GM12878 (cell line): ENCODE data around the gene IGF1R. TPM values are rescaled to one million over a fixed set of nuclear protein-coding genes. Genes with fewer than 3 reads are reported as not detected.

Experiments
- ATAC-seq: fragments of 200-7000 bp; cut with Tn5 transposase; 3 replicates; pipeline ENCODE4 v1.9.1; 2020; ENCODE audit warnings: mild to moderate bottlenecking, moderate library complexity
- BruUV-seq: library from RNA; stranded (reverse); fragments of 400-500 nt; replicated peaks from 2 replicates; lab custom pipeline; 2021; lab: Mats Ljungman, UMichigan
- CTCF ChIA-PET: fragments of 300-600 bp; sonication (Branson Sonifier 250); formaldehyde crosslinking; extraction: SDS; loops from one replicate; lab custom pipeline; 2021; ENCODE audit warnings: inconsistent platforms; lab: Yijun Ruan, JAX
- POLR2A ChIA-PET: fragments of 350-600 bp; formaldehyde crosslinking; extraction: SDS; loops from one replicate; lab custom pipeline; 2021; ENCODE audit warnings: inconsistent platforms; lab: Charles Lee
- RAD21 ChIA-PET: fragments of 300-600 bp; sonication (Branson Sonifier 250); formaldehyde crosslinking; loops from one replicate; lab custom pipeline; 2023; ENCODE audit warnings: antibody characterized with exemption; ENCODE audit not compliant: unreplicated experiment; lab: Charles Lee
- SMC1A ChIA-PET: fragments of 300-600 bp; sonication (Branson Sonifier 250); formaldehyde crosslinking; loops from one replicate; lab custom pipeline; 2023; ENCODE audit not compliant: unreplicated experiment, uncharacterized antibody; lab: Charles Lee
- DNase-seq: peaks from one replicate; pipeline ENCODE4 v3.0.0-alpha.2; 2011; ENCODE audit warnings: low read depth, low spot score
- FAIRE-seq: peaks from 3 replicates; lab custom pipeline; 2011; peaks lifted over from hg19 to GRCh38; lab: Jason Lieb, UNC
- H2AFZ ChIP-seq: 2 replicates; pipeline ENCODE4 v1.6.0; 2011; ENCODE audit warnings: low read depth, low read length, control low read depth; ENCODE audit not compliant: control insufficient read depth
- H3K27ac ChIP-seq: 2 replicates; pipeline ENCODE4 v1.5.1; 2011; ENCODE audit warnings: control low read depth; ENCODE audit not compliant: control insufficient read depth, insufficient read depth
- H3K27me3 ChIP-seq, 2 experiments: replicated peaks in 1 of 2; 2 replicates each; pipeline versions ENCODE4 v1.6.0 to v1.6.1; 2011; ENCODE audit warnings: low read length in 1 of 2; ENCODE audit not compliant: control insufficient read depth in 2 of 2, insufficient read depth in 2 of 2
- H3K36me3 ChIP-seq, 2 experiments: 2 replicates each; pipeline ENCODE4 v1.5.1; 2011; ENCODE audit warnings: low read length in 1 of 2; ENCODE audit not compliant: control insufficient read depth in 2 of 2, insufficient read depth in 2 of 2
- H3K4me1 ChIP-seq: 2 replicates; pipeline ENCODE4 v1.6.1; 2011; ENCODE audit warnings: mild to moderate bottlenecking, low read length, moderate library complexity, mixed read lengths; ENCODE audit not compliant: control insufficient read depth, insufficient read depth
- H3K4me2 ChIP-seq: 2 replicates; pipeline ENCODE4 v1.6.0; 2011; ENCODE audit warnings: control low read depth; ENCODE audit not compliant: control insufficient read depth, insufficient read depth
- H3K4me3 ChIP-seq: fragments of 200-600 bp; sonication (generic); 2 replicates; pipeline ENCODE4 v1.5.1; 2016
- H3K79me2 ChIP-seq: 2 replicates; pipeline ENCODE4 v1.6.0; 2011; ENCODE audit warnings: low read length; ENCODE audit not compliant: control insufficient read depth, insufficient read depth
- H3K9ac ChIP-seq: 2 replicates; pipeline ENCODE4 v1.8.0; 2011; ENCODE audit warnings: low read length, control low read depth, mixed read lengths; ENCODE audit not compliant: control insufficient read depth, insufficient read depth
- H3K9me3 ChIP-seq: replicated peaks from 3 replicates; pipeline ENCODE4 v1.5.1; 2011; ENCODE audit warnings: mild to moderate bottlenecking, low read length; ENCODE audit not compliant: control insufficient read depth, insufficient read depth
- H4K20me1 ChIP-seq: 2 replicates; pipeline ENCODE4 v1.6.0; 2011; ENCODE audit not compliant: control insufficient read depth, insufficient read depth
- ASH2L ChIP-seq: fragments of 300-600, 200-600 bp; sonication (generic); IDR thresholded peaks from 2 replicates; pipeline ENCODE4 v1.6.1; 2017; ENCODE audit warnings: low read depth, mild to moderate bottlenecking, borderline replicate concordance
- ATF7 ChIP-seq: fragments of 450-650 bp; IDR thresholded peaks from 2 replicates; pipeline ENCODE4 v1.6.1; 2016; ENCODE audit warnings: low read depth, mild to moderate bottlenecking
- CBFB ChIP-seq: IDR thresholded peaks from 2 replicates; pipeline ENCODE4 v1.6.1; 2016; ENCODE audit warnings: antibody characterized with exemption, low read depth
- NFIC ChIP-seq: IDR thresholded peaks from 2 replicates; pipeline ENCODE4 v1.6.1; 2012; ENCODE audit warnings: low read depth, mild to moderate bottlenecking, inconsistent platforms, low read length, moderate library complexity
- NRF1 ChIP-seq: conservative IDR thresholded peaks from 2 replicates; pipeline ENCODE4 v1.6.1; 2011; ENCODE audit warnings: mild to moderate bottlenecking, low read depth, low read length, improper control_type of control experiment
- PAX8 ChIP-seq: fragments of 450-650 bp; IDR thresholded peaks from 2 replicates; pipeline ENCODE4 v1.6.1; 2017; ENCODE audit warnings: mild to moderate bottlenecking, moderate library complexity
- RELB ChIP-seq: fragments of 450-650 bp; IDR thresholded peaks from 2 replicates; pipeline ENCODE4 v1.6.1; 2017; ENCODE audit warnings: low read depth, mild to moderate bottlenecking, moderate library complexity
- SIX5 ChIP-seq: IDR thresholded peaks from 2 replicates; pipeline ENCODE4 v1.6.1; 2011; ENCODE audit warnings: mild to moderate bottlenecking, low read depth, low read length, moderate library complexity; ENCODE audit not compliant: severe bottlenecking
- SPI1 ChIP-seq: IDR thresholded peaks from 2 replicates; pipeline ENCODE4 v1.6.1; 2011; ENCODE audit warnings: low read depth, mild to moderate bottlenecking, low read length, moderate library complexity, borderline replicate concordance; ENCODE audit not compliant: insufficient read depth
- WGBS: methylation state at CpG from one replicate; pipeline ENCODE4 v1.1.6; 2016; ENCODE audit warnings: low lambda C conversion rate; ENCODE audit not compliant: insufficient replicate concordance, insufficient coverage; ENCODE audit errors: missing lambda C conversion rate; 5-methylcytosine and 5-hydroxymethylcytosine counted together
- in situ Hi-C: fragments of 300-500 bp; cut with MboI; formaldehyde crosslinking; loops from 9 replicates; pipeline ENCODE4 v1.14.3; 2018; ENCODE audit warnings: mixed read lengths
- intact Hi-C: fragments of 100-400 bp; cut with micrococcal nuclease; formaldehyde crosslinking; loops from one replicate; pipeline ENCODE4 v1.14.2; 2022; ENCODE audit not compliant: unreplicated experiment
- polyA plus RNA-seq, 11 experiments: library from polyadenylated mRNA; depleted of rRNA in 4 of 11; unstranded in 6 of 11; stranded (reverse) in 5 of 11; fragments of >200 nt; fragmentation: Nextera tagmentation in 4 of 11; fragmentation: Illumina TruSeq in 1 of 11; extraction: Ambion mirVana in 4 of 11; extraction: Trizol in 1 of 11; gene quantifications; 1 replicate in 1 of 11; 2 replicates in 10 of 11; pipeline versions ENCODE4 v1.2.1 to v1.2.3, GENCODE V29; 2011 to 2016; ENCODE audit warnings: inconsistent platforms in 2 of 11, missing spikeins in 2 of 11, low read depth in 1 of 11
- total RNA-seq, 4 experiments: library from RNA; depleted of rRNA in 3 of 4; stranded (reverse); fragments of >200 nt in 3 of 4; fragmentation: Illumina TruSeq in 1 of 4; extraction: Trizol in 1 of 4; gene quantifications; 2 replicates each; pipeline versions ENCODE4 v1.2.1 to v1.2.3, GENCODE V29; 2013 to 2021
- TF ChIP-seq, protein P1 (sequence below): fragments of 150-350 bp; IDR thresholded peaks from 2 replicates; pipeline ENCODE4 v1.6.1; 2016; ENCODE audit warnings: low read depth, low read length

Gene IGF1R
- total and polyA plus RNA-seq, 10 of the 15 experiments (the other 5 are each of a cell fraction or from before 2014, with no cell fraction given) = 0.03 to 2.7 (median 0.66) TPM

GRCh38 chr15:98669638-98670037 is 21.3 kb downstream of the IGF1R start:
- H3K9me3 ChIP-seq = no peaks in the 10 kb centered on the region
- BruUV-seq = no TSS peak
- H3K27me3 ChIP-seq = no peaks in the 10 kb centered on the region; a peak in 1 of 4 replicates
- H3K4me1 ChIP-seq = peaks cover 6% of the 10 kb centered on the region; the same call in 1 of the 2 replicates
- H3K9ac ChIP-seq = no peak overlapping the region
- no peaks in the 10 kb centered on the region for H3K79me2 ChIP-seq
- POLR2A ChIA-PET = no interaction called here
- RAD21 ChIA-PET = no interaction called here
- DNase-seq (no peak), ATAC-seq (no peak), FAIRE-seq (no peak)
- CTCF ChIA-PET = interaction anchor here (1.6 kb wide), 1 partner anchor 10 kb away, joined by 5 read pairs; no protein-coding TSS in a partner anchor
- intact Hi-C loops (no loop called here), in situ Hi-C loops (no loop called here)
- H3K36me3 ChIP-seq = no peaks in the 10 kb centered on the region
- no peaks in the 10 kb centered on the region for H4K20me1 ChIP-seq
- no peak overlapping the region for H2AFZ ChIP-seq
- no peak overlapping the region for H3K4me2 ChIP-seq
- no peak overlapping the region for H3K27ac ChIP-seq
- SMC1A ChIA-PET = no interaction called here
- WGBS = 67% methylated on average over 7 of the region's 7 CpGs
- H3K4me3 ChIP-seq = no peak overlapping the region
- TF ChIP-seq NFIC (no peak), NRF1 (no peak), PAX8 (no peak)

DNA sequence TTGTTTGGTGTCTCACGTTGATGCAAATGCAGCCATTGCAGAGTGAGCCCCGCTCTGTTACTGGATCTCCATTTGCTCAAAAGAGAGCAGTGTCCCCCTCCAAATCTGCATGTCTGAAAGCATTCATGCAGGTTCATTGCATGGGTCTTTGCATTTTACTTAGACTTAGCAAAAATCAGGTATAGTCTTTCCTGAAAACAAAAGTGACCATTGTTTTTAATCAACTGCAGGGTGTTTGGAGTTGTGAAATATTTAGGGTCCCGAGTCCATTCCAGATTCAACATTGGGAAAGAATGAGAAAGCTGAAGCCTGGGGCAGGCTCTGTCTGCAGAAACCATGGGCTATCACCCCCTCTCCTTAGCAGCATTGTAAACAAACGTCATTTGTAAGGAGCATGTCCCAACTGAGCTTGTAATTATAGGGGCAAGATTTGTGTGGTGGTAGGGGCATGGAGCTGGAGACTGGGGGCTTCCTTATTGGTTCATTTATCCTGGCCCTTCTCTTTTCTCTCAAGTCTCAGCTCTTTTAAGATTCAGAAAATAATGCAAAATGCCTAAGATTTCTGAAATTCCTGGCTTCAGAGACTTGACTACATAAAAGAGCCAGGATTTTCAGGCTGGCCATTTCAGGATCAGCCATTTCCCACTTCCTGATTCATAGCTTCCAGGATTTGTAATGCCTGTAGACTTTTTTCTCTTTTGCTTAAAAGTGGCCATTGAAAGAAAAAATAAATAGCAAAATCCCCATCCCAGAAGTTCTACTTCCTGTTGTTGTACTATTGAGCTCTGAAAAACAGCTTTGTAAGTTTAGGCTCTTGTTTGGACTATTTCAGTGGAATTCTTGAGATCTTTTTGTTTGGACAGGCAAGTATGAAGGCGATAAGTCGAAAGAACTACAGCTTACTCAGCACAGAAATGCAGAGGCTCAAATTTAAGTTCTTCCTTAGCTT is 23.0 kb downstream of the IGF1R start:
- Histone ChIP-seq H3K27ac (no peak overlapping the region), H3K4me3 (no peak overlapping the region), H2AFZ (no peak overlapping the region), H3K9ac (no peak overlapping the region), H3K4me1 (peaks cover 6% of the 10 kb centered on the region; the same call in 1 of the 2 replicates), H4K20me1 (no peaks in the 10 kb centered on the region), H3K36me3 (no peaks in the 10 kb centered on the region), H3K27me3 (no peaks in the 10 kb centered on the region), H3K9me3 (no peaks in the 10 kb centered on the region), H3K79me2 (no peaks in the 10 kb centered on the region), H3K4me2 (no peak overlapping the region)
- POLR2A ChIA-PET = no interaction called here
- in situ Hi-C loops (no loop called here), intact Hi-C loops (no loop called here)
- DNase-seq (no peak), ATAC-seq (no peak), FAIRE-seq (no peak)
- 33% methylated on average over 6 of the region's 6 CpGs for WGBS
- no TSS peak for BruUV-seq
- SMC1A ChIA-PET = interaction anchor here (0.7 kb wide), 1 partner anchor 121 kb away, joined by 3 read pairs; no protein-coding TSS in a partner anchor
- CTCF ChIA-PET = interaction anchor here (0.7 to 1.6 kb wide), 3 partner anchors 12 to 296 kb away, joined by 3 read pairs; no protein-coding TSS in a partner anchor
- RAD21 ChIA-PET = no interaction called here
- no peak for TF ChIP-seq ATF7
- no peak for TF ChIP-seq SIX5
- TF ChIP-seq SPI1 = no peak
- TF ChIP-seq RELB = no peak
- no peak for TF ChIP-seq ASH2L
- TF ChIP-seq, protein P1, sequence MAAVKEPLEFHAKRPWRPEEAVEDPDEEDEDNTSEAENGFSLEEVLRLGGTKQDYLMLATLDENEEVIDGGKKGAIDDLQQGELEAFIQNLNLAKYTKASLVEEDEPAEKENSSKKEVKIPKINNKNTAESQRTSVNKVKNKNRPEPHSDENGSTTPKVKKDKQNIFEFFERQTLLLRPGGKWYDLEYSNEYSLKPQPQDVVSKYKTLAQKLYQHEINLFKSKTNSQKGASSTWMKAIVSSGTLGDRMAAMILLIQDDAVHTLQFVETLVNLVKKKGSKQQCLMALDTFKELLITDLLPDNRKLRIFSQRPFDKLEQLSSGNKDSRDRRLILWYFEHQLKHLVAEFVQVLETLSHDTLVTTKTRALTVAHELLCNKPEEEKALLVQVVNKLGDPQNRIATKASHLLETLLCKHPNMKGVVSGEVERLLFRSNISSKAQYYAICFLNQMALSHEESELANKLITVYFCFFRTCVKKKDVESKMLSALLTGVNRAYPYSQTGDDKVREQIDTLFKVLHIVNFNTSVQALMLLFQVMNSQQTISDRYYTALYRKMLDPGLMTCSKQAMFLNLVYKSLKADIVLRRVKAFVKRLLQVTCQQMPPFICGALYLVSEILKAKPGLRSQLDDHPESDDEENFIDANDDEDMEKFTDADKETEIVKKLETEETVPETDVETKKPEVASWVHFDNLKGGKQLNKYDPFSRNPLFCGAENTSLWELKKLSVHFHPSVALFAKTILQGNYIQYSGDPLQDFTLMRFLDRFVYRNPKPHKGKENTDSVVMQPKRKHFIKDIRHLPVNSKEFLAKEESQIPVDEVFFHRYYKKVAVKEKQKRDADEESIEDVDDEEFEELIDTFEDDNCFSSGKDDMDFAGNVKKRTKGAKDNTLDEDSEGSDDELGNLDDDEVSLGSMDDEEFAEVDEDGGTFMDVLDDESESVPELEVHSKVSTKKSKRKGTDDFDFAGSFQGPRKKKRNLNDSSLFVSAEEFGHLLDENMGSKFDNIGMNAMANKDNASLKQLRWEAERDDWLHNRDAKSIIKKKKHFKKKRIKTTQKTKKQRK = no peak
- TF ChIP-seq CBFB = no peak
